Measurements from ENCODE around the gene ENDOG.

DNA sequence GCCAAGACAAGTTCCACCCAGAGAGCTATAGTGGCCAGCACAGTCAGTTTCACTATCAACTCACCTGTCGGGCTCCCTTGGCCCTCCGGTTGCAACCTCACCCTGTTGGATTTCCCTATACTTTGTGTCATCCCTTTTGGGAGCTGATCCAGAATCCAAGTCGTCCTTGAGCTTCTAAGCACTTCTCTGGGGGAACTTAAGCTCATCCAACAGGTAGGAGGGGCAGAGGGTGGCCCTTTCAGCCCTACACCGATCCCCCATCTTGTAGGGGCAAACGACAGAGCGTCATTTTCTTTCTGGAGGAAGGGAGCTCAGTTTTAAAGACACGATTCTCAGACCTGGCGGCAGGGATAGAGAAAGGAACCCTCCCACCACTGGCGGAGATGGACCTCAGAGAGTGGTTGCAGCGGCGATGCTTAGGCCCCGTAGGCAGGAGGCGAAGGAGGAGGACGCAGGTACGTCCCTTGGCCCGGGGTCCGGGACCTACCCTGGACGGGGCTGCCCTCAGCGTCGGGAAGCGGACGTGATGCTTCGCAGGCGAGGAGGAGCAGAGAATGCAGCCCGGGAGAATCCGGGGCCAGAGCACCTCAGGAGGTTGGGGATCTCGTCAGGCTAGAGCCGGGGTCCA lies 47.1 kb upstream of the ENDOG start:
- TF ChIP-seq, protein P1, sequence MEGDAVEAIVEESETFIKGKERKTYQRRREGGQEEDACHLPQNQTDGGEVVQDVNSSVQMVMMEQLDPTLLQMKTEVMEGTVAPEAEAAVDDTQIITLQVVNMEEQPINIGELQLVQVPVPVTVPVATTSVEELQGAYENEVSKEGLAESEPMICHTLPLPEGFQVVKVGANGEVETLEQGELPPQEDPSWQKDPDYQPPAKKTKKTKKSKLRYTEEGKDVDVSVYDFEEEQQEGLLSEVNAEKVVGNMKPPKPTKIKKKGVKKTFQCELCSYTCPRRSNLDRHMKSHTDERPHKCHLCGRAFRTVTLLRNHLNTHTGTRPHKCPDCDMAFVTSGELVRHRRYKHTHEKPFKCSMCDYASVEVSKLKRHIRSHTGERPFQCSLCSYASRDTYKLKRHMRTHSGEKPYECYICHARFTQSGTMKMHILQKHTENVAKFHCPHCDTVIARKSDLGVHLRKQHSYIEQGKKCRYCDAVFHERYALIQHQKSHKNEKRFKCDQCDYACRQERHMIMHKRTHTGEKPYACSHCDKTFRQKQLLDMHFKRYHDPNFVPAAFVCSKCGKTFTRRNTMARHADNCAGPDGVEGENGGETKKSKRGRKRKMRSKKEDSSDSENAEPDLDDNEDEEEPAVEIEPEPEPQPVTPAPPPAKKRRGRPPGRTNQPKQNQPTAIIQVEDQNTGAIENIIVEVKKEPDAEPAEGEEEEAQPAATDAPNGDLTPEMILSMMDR (conservative IDR thresholded peaks at IDR 0.05 in 1 of 2, IDR thresholded peaks at IDR 0.05 in 1 of 2; ENCODE audit: extremely low read depth in 1 of 2, insufficient read depth in 1 of 2, low read depth in 1 of 2, low read length in 2 of 2): no peak
- no peak for TF ChIP-seq EZH2 (IDR thresholded peaks at IDR 0.05; ENCODE audit: borderline replicate concordance, low read length)

Measured in mammary epithelial cell (primary cell).